K562 (cell line): ENCODE data around the gene TMEM248. TPM values are rescaled to one million over a fixed set of nuclear protein-coding genes. Genes with fewer than 3 reads are reported as not detected.
A peak's percentile ranks its signal among the peaks of the same experiment; 100 is the strongest.

Experiments used
- BACH1 ChIP-seq: fragments of 200-800 bp; sonication (Bioruptor generic); IDR thresholded peaks from 2 replicates; pipeline ENCODE4 v1.6.1; 2016; ENCODE audit warnings: missing genetic modification characterization, missing compliant biosample characterization
- E2F6 ChIP-seq, 2 experiments: IDR thresholded peaks; 2 replicates each; pipeline ENCODE4 v1.6.1; 2011; ENCODE audit warnings: borderline replicate concordance in 1 of 2, control low read depth in 1 of 2, low read depth in 1 of 2, low read length in 1 of 2, mild to moderate bottlenecking in 1 of 2, mixed read lengths in 1 of 2, moderate library complexity in 1 of 2; ENCODE audit not compliant: insufficient read depth in 1 of 2, insufficient read length in 1 of 2, poor library complexity in 1 of 2, severe bottlenecking in 1 of 2; ENCODE audit errors: extremely low read depth in 1 of 2
- HDAC1 ChIP-seq, 2 experiments: fragments of 450-650 bp; IDR thresholded peaks; 2 replicates each; pipeline ENCODE4 v1.6.1; 2016 to 2017; ENCODE audit warnings: inconsistent platforms in 1 of 2, mild to moderate bottlenecking in 1 of 2, moderate library complexity in 1 of 2
- ID3 ChIP-seq, 2 experiments: fragments of 250-450 bp in 1 of 2; fragments of 450-650 bp in 1 of 2; sonication (Bioruptor Pico) in 1 of 2; IDR thresholded peaks; 2 replicates each; pipeline versions ENCODE4 v1.6.1 to v1.8.0; 2016 to 2021; ENCODE audit warnings: mild to moderate bottlenecking in 2 of 2, moderate library complexity in 2 of 2, missing compliant biosample characterization in 1 of 2, missing genetic modification characterization in 1 of 2
- KAT7 ChIP-seq: sonication (generic); formaldehyde crosslinking; IDR thresholded peaks from 2 replicates; pipeline ENCODE4 v1.8.0; 2022; ENCODE audit warnings: missing genetic modification reagents, mild to moderate bottlenecking, borderline replicate concordance
- MLLT1 ChIP-seq, 2 experiments: fragments of 450-650 bp; IDR thresholded peaks; 2 replicates each; pipeline ENCODE4 v1.6.1; 2016
- NFIX ChIP-seq: fragments of 250-450 bp; sonication (Bioruptor Pico); IDR thresholded peaks from 2 replicates; pipeline ENCODE4 v1.4.0; 2020; ENCODE audit warnings: low read depth, mild to moderate bottlenecking, moderate library complexity
- SP1 ChIP-seq: sonication (generic); formaldehyde crosslinking; IDR thresholded peaks from 2 replicates; pipeline ENCODE4 v1.8.1; 2022; ENCODE audit warnings: mild to moderate bottlenecking, missing genetic modification reagents
- ZBED1 ChIP-seq: IDR thresholded peaks from 2 replicates; pipeline ENCODE4 v1.6.1; 2014
- ZBTB33 ChIP-seq: sonication (generic); formaldehyde crosslinking; IDR thresholded peaks from 2 replicates; pipeline ENCODE4 v1.8.1; 2023; ENCODE audit warnings: mild to moderate bottlenecking, missing genetic modification reagents
- polyA plus RNA-seq, 8 experiments: library from polyadenylated mRNA; depleted of rRNA in 4 of 8; stranded (reverse) in 5 of 8; unstranded in 3 of 8; fragments of >200 nt; fragmentation: Nextera tagmentation in 2 of 8; fragmentation: Illumina TruSeq in 1 of 8; extraction: Ambion mirVana in 2 of 8; extraction: Trizol in 1 of 8; gene quantifications; 2 replicates each; pipeline versions ENCODE4 v1.2.1 to v1.2.3, GENCODE V29; 2011 to 2014; ENCODE audit warnings: inconsistent platforms in 1 of 8, missing spikeins in 1 of 8
- total RNA-seq, 7 experiments: library from RNA; depleted of rRNA in 6 of 7; stranded (reverse); fragments of >200 nt in 6 of 7; fragmentation: Illumina TruSeq in 2 of 7; extraction: Trizol in 2 of 7; gene quantifications; 2 replicates each; pipeline versions ENCODE4 v1.2.1 to v1.2.3, GENCODE V29; 2011 to 2021; ENCODE audit warnings: low replicate concordance in 1 of 7

TMEM248 gene
- total and polyA plus RNA-seq, 9 of the 15 experiments (the other 6 are each of a cell fraction or from before 2014, with no cell fraction given) = 6.3 to 132 (median 64.4) TPM

GRCh38 chr7:66921918-66922486 is 977 bp downstream of the TMEM248 start (continued):
- TF ChIP-seq HDAC1 (IDR thresholded peaks at IDR 0.05) = peak in 1 of 2 experiments; percentile 52; a peak in 2 of 4 replicates
- TF ChIP-seq ID3 (CRISPR knock-in tag; IDR thresholded peaks at IDR 0.05) = no peak
- TF ChIP-seq ID3 (tag; IDR thresholded peaks at IDR 0.05) = no peak
- peak; percentile 90 for TF ChIP-seq ZBED1
- TF ChIP-seq SP1 (CRISPR knock-in tag) = peak; percentile 61; the same call in 1 of the 2 replicates
- 0 out of 2 replicates have a peak, but pooled peaks have one; percentile 25 for TF ChIP-seq BACH1
- TF ChIP-seq MLLT1 (IDR thresholded peaks at IDR 0.05) = peak in 1 of 2 experiments; percentile 4; a peak in 1 of 4 replicates
- no peak for TF ChIP-seq E2F6 (IDR thresholded peaks at IDR 0.05; ENCODE audit: borderline replicate concordance in 1 of 2, extremely low read depth in 1 of 2, insufficient read depth in 1 of 2, insufficient read length in 1 of 2, low read depth in 1 of 2, low read length in 1 of 2, poor library complexity in 1 of 2, severe bottlenecking in 1 of 2)
- TF ChIP-seq ZBTB33 = 0 out of 2 replicates have a peak, but pooled peaks have one; percentile 22
- no peak for TF ChIP-seq NFIX (CRISPR knock-in tag)
- TF ChIP-seq KAT7 (CRISPR knock-in tag) = no peak; the same call in 1 of the 2 replicates
